Stomach (tissue), 4 donors: ENCODE data around the gene RDX.

Experiments
- CTCF ChIP-seq, 7 experiments: fragments of 450-650 bp in 4 of 7; fragments of 200-600 bp in 3 of 7; sonication (generic) in 3 of 7; IDR thresholded peaks; one replicate each; pipeline ENCODE4 v1.5.1; 2016 to 2019; ENCODE audit warnings: antibody characterized with exemption in 7 of 7, control low read depth in 2 of 7, mild to moderate bottlenecking in 1 of 7
- EP300 ChIP-seq: sonication (generic); formaldehyde crosslinking; IDR thresholded peaks from one replicate; pipeline ENCODE4 v1.6.1; 2017; ENCODE audit warnings: antibody characterized with exemption
- POLR2A ChIP-seq, 4 donors: fragments of 450-650 bp; IDR thresholded peaks; one replicate each; pipeline ENCODE4 v1.6.1; 2016; ENCODE audit warnings: antibody characterized with exemption in 4 of 4, control low read depth in 2 of 4, mild to moderate bottlenecking in 1 of 4, moderate library complexity in 1 of 4

- TF ChIP-seq POLR2A (IDR thresholded peaks at IDR 0.05) (no peak), CTCF (IDR thresholded peaks at IDR 0.05) (no peak), EP300 (no peak)
These were observed 119.9 kb downstream of the RDX start for GRCh38 chr11:110176366-110177085.
